Natural killer cell (primary cell): ENCODE data around the gene ZPBP2. TPM values are rescaled to one million over a fixed set of nuclear protein-coding genes. Genes with fewer than 3 reads are reported as not detected.
A peak's percentile ranks its signal among the peaks of the same experiment; 100 is the strongest.

Source experiments
- ATAC-seq, 3 donors: fragments of 150-1000 bp in 2 of 3; fragments of 200-7000 bp in 1 of 3; cut with Tn5 transposase; 1 replicate in 1 of 3; 2 replicates in 2 of 3; pipeline ENCODE4 v1.10.0; 2021; ENCODE audit warnings: mild to moderate bottlenecking in 2 of 3, moderate library complexity in 2 of 3
- DNase-seq, 2 donors: peaks; one replicate each; pipeline versions ENCODE4 v3.0.0 to v3.0.0-alpha.2; 2013 to 2021; ENCODE audit warnings: mixed read lengths in 1 of 2
- H3K27ac ChIP-seq: one replicate; pipeline ENCODE4 v1.5.1; 2013; ENCODE audit warnings: mild to moderate bottlenecking, low read length
- H3K27me3 ChIP-seq: one replicate; pipeline ENCODE4 v1.6.1; 2013; ENCODE audit warnings: low read length; ENCODE audit not compliant: control insufficient read depth, insufficient read depth
- H3K36me3 ChIP-seq: one replicate; pipeline ENCODE4 v1.6.1; 2013; ENCODE audit warnings: low read length; ENCODE audit not compliant: control insufficient read depth, insufficient read depth
- H3K4me1 ChIP-seq: one replicate; pipeline ENCODE4 v1.6.1; 2013; ENCODE audit warnings: low read length; ENCODE audit not compliant: control insufficient read depth, insufficient read depth
- H3K4me3 ChIP-seq: one replicate; pipeline ENCODE4 v1.5.1; 2013; ENCODE audit warnings: low read length
- H3K9me3 ChIP-seq: one replicate; pipeline ENCODE4 v1.6.1; 2013; ENCODE audit warnings: low read length; ENCODE audit not compliant: control insufficient read depth, insufficient read depth
- H3K27ac Mint-ChIP-seq, 2 donors: one replicate each; pipeline ENCODE4 v1.8.0; 2022; ENCODE audit warnings: mild to moderate bottlenecking in 2 of 2, mixed read lengths in 2 of 2, moderate library complexity in 1 of 2
- H3K27me3 Mint-ChIP-seq, 2 donors: one replicate each; pipeline ENCODE4 v1.8.0; 2022; ENCODE audit warnings: low read depth in 2 of 2, mixed read lengths in 2 of 2
- H3K36me3 Mint-ChIP-seq: one replicate; pipeline ENCODE4 v1.8.0; 2022; ENCODE audit warnings: mixed read lengths
- H3K4me1 Mint-ChIP-seq, 2 donors: one replicate each; pipeline ENCODE4 v1.8.0; 2022; ENCODE audit warnings: mixed read lengths in 2 of 2
- H3K4me3 Mint-ChIP-seq: one replicate; pipeline ENCODE4 v1.8.0; 2022; ENCODE audit warnings: mild to moderate bottlenecking, moderate library complexity, mixed read lengths
- H3K9me3 Mint-ChIP-seq, 2 donors: one replicate each; pipeline ENCODE4 v1.8.0; 2022; ENCODE audit warnings: mixed read lengths in 2 of 2
- CTCF ChIP-seq: fragments of 200-600 bp; IDR thresholded peaks from one replicate; pipeline ENCODE4 v1.8.0; 2022; ENCODE audit warnings: antibody characterized with exemption
- WGBS: methylation state at CpG from one replicate; pipeline ENCODE4 v1.1.7; 2013; ENCODE audit warnings: missing lambda C conversion rate; ENCODE audit not compliant: insufficient coverage; 5-methylcytosine and 5-hydroxymethylcytosine counted together
- intact Hi-C: fragments of 100-400 bp; cut with micrococcal nuclease; formaldehyde crosslinking; loops from one replicate; pipeline ENCODE4 v1.14.2; 2022
- total RNA-seq, 4 donors: library from RNA; stranded (reverse); fragments of 120-200 nt in 1 of 4; gene quantifications; one replicate each; pipeline versions ENCODE4 v1.2.3 to v1.2.4, GENCODE V29; 2013 to 2022

Gene ZPBP2
- total RNA-seq, 3 donors from 2014 or later (not counting 1 experiment from before 2014, with no cell fraction given) = not detected

- intact Hi-C loops = no loop called here
- Histone ChIP-seq H3K36me3 (peaks cover 10% of the 10 kb centered on the region), H3K4me3 (no peak overlapping the region), H3K9me3 (no peaks in the 10 kb centered on the region), H3K4me1 (peaks cover 5% of the 10 kb centered on the region), H3K27ac (no peak overlapping the region), H3K27me3 (no peaks in the 10 kb centered on the region)
- ATAC-seq = no peak
- peaks cover 0 to 6% of the 10 kb centered on the region in 2 donors for H3K4me1 Mint-ChIP-seq
- no peak overlapping the region for H3K4me3 Mint-ChIP-seq
- 88% methylated on average over 3 of the region's 3 CpGs for WGBS
- H3K27me3 Mint-ChIP-seq = no peaks in the 10 kb centered on the region
- peaks cover 26% of the 10 kb centered on the region for H3K36me3 Mint-ChIP-seq
- DNase-seq = no peak
- no peaks in the 10 kb centered on the region for H3K9me3 Mint-ChIP-seq
- no peak for TF ChIP-seq CTCF
- H3K27ac Mint-ChIP-seq = no peak overlapping the region
Observed at GRCh38 chr17:39913989-39914388, 46.0 kb downstream of the ZPBP2 start.

GRCh38 chr17:39915559-39915958, 47.6 kb downstream of the ZPBP2 start:
- 90% methylated on average over 3 of the region's 4 CpGs for WGBS
- Histone ChIP-seq H3K27ac (no peak overlapping the region), H3K9me3 (no peaks in the 10 kb centered on the region), H3K36me3 (peaks cover 11% of the 10 kb centered on the region), H3K4me3 (no peak overlapping the region), H3K4me1 (peaks cover 5% of the 10 kb centered on the region), H3K27me3 (no peaks in the 10 kb centered on the region)
- Mint-ChIP-seq H3K4me1 (peaks cover 0 to 6% of the 10 kb centered on the region in 2 donors), H3K4me3 (no peak overlapping the region), H3K9me3 (no peaks in the 10 kb centered on the region), H3K27ac (no peak overlapping the region), H3K36me3 (peaks cover 26% of the 10 kb centered on the region), H3K27me3 (no peaks in the 10 kb centered on the region)
- TF ChIP-seq CTCF = no peak
- intact Hi-C loops = no loop called here
- DNase-seq = no peak
- no peak for ATAC-seq

- Histone ChIP-seq H3K27ac (no peak overlapping the region), H3K4me1 (peaks cover 13% of the 10 kb centered on the region), H3K4me3 (no peak overlapping the region), H3K9me3 (no peaks in the 10 kb centered on the region), H3K36me3 (peaks cover 25% of the 10 kb centered on the region), H3K27me3 (no peaks in the 10 kb centered on the region)
- WGBS = 97% methylated on average over 6 of the region's 7 CpGs
- Mint-ChIP-seq H3K4me3 (no peak overlapping the region), H3K36me3 (peaks cover 16% of the 10 kb centered on the region), H3K9me3 (no peaks in the 10 kb centered on the region), H3K4me1 (peaks cover 4 to 6% of the 10 kb centered on the region in 2 donors), H3K27ac (peak overlapping the region; percentile 10 to 20), H3K27me3 (no peaks in the 10 kb centered on the region)
- ATAC-seq = no peak
- no peak for DNase-seq
- TF ChIP-seq CTCF = no peak
- intact Hi-C loops = no loop called here
Observed at GRCh38 chr17:39916918-39917317, 48.9 kb downstream of the ZPBP2 start.

GRCh38 chr17:39919087-39919683, 51.2 kb downstream of the ZPBP2 start:
- no peaks in the 10 kb centered on the region for H3K9me3 Mint-ChIP-seq
- Histone ChIP-seq H3K27ac (no peak overlapping the region), H3K9me3 (no peaks in the 10 kb centered on the region), H3K4me3 (no peak overlapping the region), H3K4me1 (peaks cover 14% of the 10 kb centered on the region), H3K36me3 (peaks cover 45% of the 10 kb centered on the region), H3K27me3 (no peaks in the 10 kb centered on the region)
- DNase-seq (no peak), ATAC-seq (no peak)
- no peak overlapping the region for H3K27ac Mint-ChIP-seq
- TF ChIP-seq CTCF = no peak
- peaks cover 8 to 13% of the 10 kb centered on the region in 2 donors for H3K4me1 Mint-ChIP-seq
- no peak overlapping the region for H3K4me3 Mint-ChIP-seq
- peaks cover 8% of the 10 kb centered on the region for H3K36me3 Mint-ChIP-seq
- intact Hi-C loops = no loop called here
- over 99% methylated on average over 9 of the region's 9 CpGs for WGBS
- no peaks in the 10 kb centered on the region for H3K27me3 Mint-ChIP-seq
